Pulmonary artery endothelial cell (primary cell): ENCODE measurements around the gene PTH1R. TPM values are rescaled to one million over a fixed set of nuclear protein-coding genes. Genes with fewer than 3 reads are reported as not detected.
"Not testable (repeated sequence)": the region's sequence is repeated elsewhere in the genome, so short reads cannot be mapped to it uniquely, and the experiment has no call there.

Experiments
- DNase-seq: peaks from one replicate; pipeline ENCODE4 v3.0.0-alpha.2; 2011; ENCODE audit warnings: low read depth, low spot score
- total RNA-seq: library from RNA; depleted of rRNA; stranded (reverse); fragments of >200 nt; gene quantifications from 2 replicates; pipeline ENCODE4 v1.2.3, GENCODE V29; 2014

The PTH1R gene
- total RNA-seq, 1 donor from 2014 or later, result 0.40 TPM

- DNase-seq, result no peak
These were observed 32.7 kb downstream of the PTH1R start for GRCh38 chr3:46910166-46910760.

GRCh38 chr3:46910914-46911313 is 33.4 kb downstream of the PTH1R start:
- not testable (repeated sequence) for DNase-seq

GRCh38 chr3:46912986-46913385 is 35.5 kb downstream of the PTH1R start:
- DNase-seq, result no peak

GRCh38 chr3:46913644-46914043 is 36.1 kb downstream of the PTH1R start:
- DNase-seq, result no peak

- no peak for DNase-seq
These were observed 37.3 kb downstream of the PTH1R start for GRCh38 chr3:46914849-46915248.

- DNase-seq, result no peak
These were observed 37.8 kb downstream of the PTH1R start for GRCh38 chr3:46915297-46915822.

- no peak for DNase-seq
These were observed 38.8 kb downstream of the PTH1R start for GRCh38 chr3:46916278-46916677.

- no peak for DNase-seq
These were observed 39.3 kb downstream of the PTH1R start for GRCh38 chr3:46916799-46917198.

GRCh38 chr3:46917257-46917656 is 39.7 kb downstream of the PTH1R start:
- DNase-seq, result no peak

GRCh38 chr3:46918202-46918601 is 40.7 kb downstream of the PTH1R start:
- no peak for DNase-seq

- no peak for DNase-seq
These were observed 41.1 kb downstream of the PTH1R start for GRCh38 chr3:46918634-46919033.

- no peak for DNase-seq
These were observed 43.5 kb downstream of the PTH1R start for GRCh38 chr3:46921041-46921440.

GRCh38 chr3:46921871-46922271 is 44.4 kb downstream of the PTH1R start:
- DNase-seq, result no peak

GRCh38 chr3:46922426-46922825 is 44.9 kb downstream of the PTH1R start:
- DNase-seq, result no peak

- no peak for DNase-seq
These were observed 45.5 kb downstream of the PTH1R start for GRCh38 chr3:46922871-46923558.

GRCh38 chr3:46923559-46924350 is 46.2 kb downstream of the PTH1R start:
- DNase-seq, result no peak

- DNase-seq, result no peak
These were observed 47.5 kb downstream of the PTH1R start for GRCh38 chr3:46924921-46925584.

- no peak for DNase-seq
These were observed 48.0 kb downstream of the PTH1R start for GRCh38 chr3:46925585-46925934.

GRCh38 chr3:46926039-46926438 is 48.5 kb downstream of the PTH1R start:
- DNase-seq, result no peak

- DNase-seq, result no peak
These were observed 48.9 kb downstream of the PTH1R start for GRCh38 chr3:46926447-46926846.

GRCh38 chr3:46926871-46927717 is 49.6 kb downstream of the PTH1R start:
- no peak for DNase-seq
